PFSK-1 (cell line): ENCODE measurements around the gene ABCA5.

Experiments used
- FOXP2 ChIP-seq: optimal IDR thresholded peaks from 2 replicates; pipeline ENCODE3; 2011; ENCODE audit warnings: borderline replicate concordance, control low read depth, inconsistent platforms; ENCODE audit not compliant: insufficient read depth; ENCODE audit errors: extremely low read length, extremely low read depth
- POLR2AphosphoS5 ChIP-seq: IDR thresholded peaks from 2 replicates; pipeline ENCODE4 v1.6.1; 2012; ENCODE audit warnings: low read depth, mild to moderate bottlenecking, control low read depth, low read length, moderate library complexity
- REST ChIP-seq, 2 experiments: IDR thresholded peaks; 2 replicates each; pipeline versions ENCODE4 v1.6.1 to v1.8.0; 2011 to 2012; ENCODE audit warnings: low read depth in 2 of 2, low read length in 2 of 2, control low read depth in 1 of 2, inconsistent platforms in 1 of 2, mild to moderate bottlenecking in 1 of 2, moderate library complexity in 1 of 2; ENCODE audit not compliant: insufficient read depth in 1 of 2
- SIN3A ChIP-seq: IDR thresholded peaks from 2 replicates; pipeline ENCODE4 v1.6.1; 2012; ENCODE audit warnings: mild to moderate bottlenecking, low read length, moderate library complexity, borderline replicate concordance; ENCODE audit not compliant: insufficient read depth
- TAF1 ChIP-seq: IDR thresholded peaks from 2 replicates; pipeline ENCODE4 v1.6.1; 2012; ENCODE audit warnings: low read length, control low read depth, borderline replicate concordance; ENCODE audit not compliant: insufficient read depth

Gene ABCA5

GRCh38 chr17:69227541-69227940, 99.4 kb downstream of the ABCA5 start:
- no peak for TF ChIP-seq SIN3A
- no peak for TF ChIP-seq REST (IDR thresholded peaks at IDR 0.05; ENCODE audit: insufficient read depth in 1 of 2, low read depth in 2 of 2, low read length in 2 of 2)
- no peak for TF ChIP-seq TAF1

GRCh38 chr17:69223809-69224208, 103.1 kb downstream of the ABCA5 start:
- TF ChIP-seq FOXP2 (no peak), POLR2AphosphoS5 (no peak), TAF1 (no peak), REST (IDR thresholded peaks at IDR 0.05; ENCODE audit: insufficient read depth in 1 of 2, low read depth in 2 of 2, low read length in 2 of 2) (no peak), SIN3A (no peak)

- no peak for TF ChIP-seq POLR2AphosphoS5
- no peak for TF ChIP-seq REST (IDR thresholded peaks at IDR 0.05; ENCODE audit: insufficient read depth in 1 of 2, low read depth in 2 of 2, low read length in 2 of 2)
- TF ChIP-seq SIN3A, result no peak
- no peak for TF ChIP-seq TAF1
Measured at GRCh38 chr17:69222707-69223258, 104.2 kb downstream of the ABCA5 start.

- TF ChIP-seq REST (IDR thresholded peaks at IDR 0.05; ENCODE audit: insufficient read depth in 1 of 2, low read depth in 2 of 2, low read length in 2 of 2) (no peak), TAF1 (no peak), POLR2AphosphoS5 (no peak), FOXP2 (no peak)
Measured at GRCh38 chr17:69220098-69220497, 106.8 kb downstream of the ABCA5 start.

- TF ChIP-seq FOXP2, result no peak
- no peak for TF ChIP-seq SIN3A
- no peak for TF ChIP-seq REST (IDR thresholded peaks at IDR 0.05; ENCODE audit: insufficient read depth in 1 of 2, low read depth in 2 of 2, low read length in 2 of 2)
- TF ChIP-seq POLR2AphosphoS5, result no peak
- no peak for TF ChIP-seq TAF1
Measured at GRCh38 chr17:69218986-69219385, 107.9 kb downstream of the ABCA5 start.
